AG20443 (cell line): ENCODE measurements around the gene CD2AP.
"Not testable (repeated sequence)": the region's sequence is repeated elsewhere in the genome, so short reads cannot be mapped to it uniquely, and the experiment has no call there.

Source experiments
- DNase-seq: peaks from one replicate; pipeline ENCODE4 v3.0.0; 2012; ENCODE audit warnings: low spot score, mixed read lengths

CD2AP gene

DNA sequence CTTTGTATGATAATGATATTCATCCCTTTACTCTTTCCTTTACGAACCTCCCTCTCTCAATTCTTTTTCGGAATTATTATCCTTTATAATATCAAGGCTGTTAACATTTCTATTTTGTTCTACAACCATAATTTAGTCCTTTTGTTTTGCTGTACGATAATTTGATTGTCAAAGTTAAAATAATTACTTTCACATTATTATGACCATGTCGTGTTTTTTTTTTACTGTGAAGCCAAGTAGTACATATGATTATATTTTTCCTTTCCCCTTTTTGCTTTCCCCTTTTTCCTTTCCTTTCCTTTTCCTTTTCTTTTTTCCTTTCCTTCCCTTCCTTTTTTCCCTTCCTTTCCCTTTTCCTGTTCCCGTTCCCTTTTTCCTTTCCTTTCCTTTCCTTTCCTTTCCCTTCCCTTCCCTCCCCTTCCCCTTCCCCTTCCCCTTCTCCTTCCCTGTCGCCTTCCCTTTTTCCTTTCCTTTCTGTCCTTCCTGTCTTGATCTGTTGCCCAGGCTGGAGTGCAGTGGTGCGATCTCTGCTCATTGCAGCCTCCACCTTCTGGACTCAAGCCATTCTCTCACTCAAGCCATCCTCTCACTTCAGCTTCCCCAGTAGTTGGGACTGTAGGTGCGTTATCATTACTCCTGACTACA is 19.5 kb downstream of the CD2AP start:
- no peak for DNase-seq

DNA sequence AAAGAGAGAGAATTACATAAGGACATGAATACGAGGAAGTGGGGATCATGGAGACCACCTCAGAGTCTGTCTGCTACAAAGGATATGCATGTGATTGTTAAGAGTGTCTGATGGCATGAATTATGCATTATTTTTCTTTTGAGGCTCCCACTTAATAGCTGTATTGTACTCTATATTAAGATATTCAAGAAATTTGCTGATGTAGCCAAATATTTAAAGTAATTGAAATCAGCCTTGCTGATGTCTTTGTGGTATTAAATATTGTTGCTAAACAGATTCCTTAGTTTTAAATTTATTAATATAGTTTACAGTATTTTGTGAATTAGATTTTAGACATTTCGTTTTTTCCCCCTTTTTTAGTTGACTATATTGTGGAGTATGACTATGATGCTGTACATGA is 25.3 kb downstream of the CD2AP start:
- DNase-seq, result no peak

DNA sequence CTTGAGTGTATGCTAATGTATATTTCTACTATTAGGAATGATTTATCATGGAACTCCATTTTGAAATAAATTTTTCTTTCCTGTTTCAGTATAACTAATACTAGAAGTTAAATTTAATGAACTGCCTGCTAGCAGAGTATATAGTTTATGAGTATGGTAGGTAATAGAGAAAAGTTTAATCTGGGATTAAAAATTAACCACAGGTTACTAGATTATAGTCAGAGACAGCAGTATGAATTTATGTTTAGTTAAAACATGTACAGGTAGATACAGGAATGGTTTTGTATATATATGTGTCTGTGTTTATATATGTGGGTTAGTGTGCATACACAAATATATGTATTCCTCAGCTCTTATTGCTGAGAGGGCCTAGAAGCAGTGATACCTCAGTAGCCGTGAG is 32.3 kb downstream of the CD2AP start:
- DNase-seq, result no peak

DNA sequence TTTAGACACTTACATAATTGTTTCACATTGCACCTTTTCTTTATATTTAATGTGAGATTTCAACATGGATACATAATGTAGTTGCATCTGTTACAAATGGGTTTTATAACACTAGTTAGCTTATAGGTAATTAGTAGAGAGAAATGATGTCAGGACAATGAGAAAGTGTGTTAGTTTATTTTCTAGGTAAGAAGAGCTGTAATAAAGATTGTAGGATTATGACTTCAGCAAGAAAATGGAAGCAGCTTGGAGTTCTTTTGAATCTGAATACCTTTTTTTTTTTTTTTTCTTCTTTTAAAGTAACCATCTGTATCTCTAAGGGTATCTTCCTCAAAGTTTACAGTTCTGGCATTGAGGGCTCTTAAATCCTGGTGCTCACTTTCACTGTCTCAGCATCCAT is 35.3 kb downstream of the CD2AP start:
- no peak for DNase-seq

DNA sequence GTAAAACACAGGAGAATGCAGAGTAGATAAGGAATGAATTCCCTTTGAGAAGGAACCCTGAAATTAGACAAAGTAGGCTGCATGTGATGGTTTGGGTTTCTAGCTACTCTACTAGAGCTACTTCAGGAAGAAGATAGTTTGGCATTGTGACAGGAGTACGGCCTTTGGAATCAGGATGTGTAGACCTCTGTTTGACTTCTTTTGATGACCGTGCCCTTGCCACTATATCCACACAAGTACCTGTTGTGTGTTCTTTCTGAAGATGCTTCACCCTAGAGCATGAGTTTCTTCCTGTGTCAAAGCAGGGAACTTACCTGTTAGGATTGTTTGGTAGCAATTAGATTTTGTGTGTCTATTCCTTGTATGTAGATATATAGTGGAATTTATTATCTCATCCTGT is 41.7 kb downstream of the CD2AP start:
- no peak for DNase-seq

DNA sequence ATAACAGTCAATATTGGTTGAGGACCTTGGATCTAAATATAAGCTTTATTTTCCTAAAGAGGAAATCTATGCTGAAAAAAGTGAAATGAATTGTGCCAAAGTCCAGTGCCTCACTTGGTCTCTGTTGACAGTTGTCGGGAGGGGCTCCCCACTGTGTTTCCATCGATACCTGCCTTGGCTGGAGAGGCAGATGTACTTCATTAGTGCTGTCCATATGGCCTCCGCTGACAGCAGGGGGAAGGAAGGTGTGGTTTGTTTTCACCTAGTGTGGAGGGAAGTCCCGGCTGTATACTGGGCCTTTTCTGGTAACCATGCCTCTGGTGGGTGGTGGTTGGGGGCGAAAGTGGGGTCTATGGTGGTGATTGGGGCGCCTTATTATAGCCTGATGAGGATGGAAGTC is 42.7 kb downstream of the CD2AP start:
- DNase-seq, result no peak

DNA sequence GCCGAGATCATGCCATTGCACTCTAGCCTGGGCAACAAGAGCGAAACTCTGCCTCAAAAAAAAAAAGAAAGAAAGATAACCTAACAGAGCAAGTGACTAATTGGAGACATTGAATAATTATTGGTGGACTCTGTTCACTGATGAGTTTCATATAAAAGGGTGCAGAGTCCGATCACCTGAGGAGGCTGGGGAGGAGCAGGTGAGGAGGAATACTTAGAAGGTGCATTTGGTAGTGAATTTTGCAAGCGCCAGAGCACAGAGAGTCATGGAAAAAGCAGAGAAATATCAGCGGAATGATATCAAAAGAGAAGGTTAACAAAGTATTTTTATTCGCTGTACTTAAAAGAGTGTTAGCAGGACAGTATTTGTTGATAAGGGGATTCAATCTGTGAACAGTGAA is 44.4 kb downstream of the CD2AP start:
- no peak for DNase-seq

DNA sequence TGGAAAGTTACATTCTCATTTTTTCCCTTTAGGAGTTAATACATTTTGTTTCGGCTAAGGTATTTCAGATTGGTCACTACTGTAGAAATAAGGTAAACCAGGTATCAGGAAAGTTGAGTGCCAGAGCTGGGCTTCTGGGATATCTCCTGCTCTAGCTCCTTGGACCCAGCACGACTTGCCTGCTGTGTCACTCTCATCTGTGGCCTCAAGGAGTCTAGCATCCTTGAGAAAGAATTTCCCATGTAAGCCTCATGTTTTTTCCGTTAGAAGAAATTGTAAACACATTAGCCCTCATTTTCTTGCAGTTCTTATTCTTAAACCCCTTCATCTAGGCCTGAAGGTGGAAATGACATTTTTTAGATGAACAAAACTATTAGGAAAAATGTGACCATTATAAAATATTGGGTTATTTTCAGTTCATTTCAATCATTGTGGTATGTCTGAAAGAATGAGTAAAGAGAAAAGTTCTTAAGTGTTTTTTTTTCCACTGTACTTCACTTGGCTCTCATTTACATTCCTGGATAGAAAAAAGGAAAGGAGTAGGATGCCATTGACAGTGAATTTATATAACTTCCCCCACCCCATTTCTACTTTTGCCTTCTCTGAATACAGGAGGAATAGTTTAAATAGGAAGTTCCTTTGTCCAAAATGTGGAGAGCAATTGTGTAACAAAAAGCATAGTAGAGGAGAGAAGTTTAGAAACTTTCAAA is 46.7 kb downstream of the CD2AP start:
- peak; percentile 28 for DNase-seq

DNA sequence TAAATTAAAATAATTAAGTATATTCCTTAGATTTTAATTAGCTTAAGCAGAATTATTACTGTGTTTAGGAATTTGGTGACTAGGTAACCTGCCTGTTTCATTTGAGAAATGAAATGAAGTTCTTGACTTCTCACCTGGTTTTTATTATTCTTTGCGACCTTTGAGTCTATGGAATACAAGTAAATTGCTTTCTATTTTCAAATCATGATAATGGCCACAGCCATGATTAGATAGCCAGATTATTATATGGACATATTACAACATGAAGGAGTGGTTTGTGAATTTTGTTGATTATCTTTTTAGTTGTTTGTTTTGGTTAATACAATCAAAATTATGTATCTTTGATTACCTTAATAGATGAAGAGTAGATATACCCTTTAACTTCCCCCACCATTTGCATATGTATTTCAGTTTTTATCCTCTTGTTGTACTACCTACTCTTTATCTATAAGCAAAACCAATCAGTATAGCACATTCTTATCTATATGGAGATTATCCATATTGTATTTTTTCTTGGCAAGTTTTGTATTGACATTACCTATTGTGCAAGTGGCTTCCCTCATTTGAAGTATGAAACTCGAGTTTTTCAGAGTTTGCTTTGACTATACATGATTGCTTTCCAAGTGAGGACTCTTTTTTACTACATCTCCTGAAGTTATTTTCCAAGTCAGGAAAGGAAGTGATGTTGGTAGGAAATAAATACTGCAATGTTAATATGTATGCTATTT is 47.9 kb downstream of the CD2AP start:
- no peak for DNase-seq

DNA sequence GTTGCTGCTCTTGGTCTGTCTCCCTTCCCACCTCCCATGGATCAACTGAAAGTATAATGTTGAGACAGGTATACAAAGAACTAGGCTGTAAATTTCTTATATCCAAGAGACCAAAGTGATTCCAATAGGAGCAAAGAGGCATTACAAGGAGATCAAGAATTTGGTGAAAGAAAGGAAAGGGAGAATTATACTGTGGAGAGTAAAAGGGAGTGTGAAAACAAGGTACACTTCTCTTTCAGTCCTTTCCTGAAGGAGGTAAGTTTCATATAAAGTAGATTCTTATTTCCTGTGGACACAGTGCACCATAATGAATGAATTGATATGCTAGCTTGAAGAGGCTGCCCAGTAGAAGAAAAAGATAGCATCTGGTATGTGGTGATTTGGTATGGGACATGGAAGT is 49.7 kb downstream of the CD2AP start:
- DNase-seq, result no peak

DNA sequence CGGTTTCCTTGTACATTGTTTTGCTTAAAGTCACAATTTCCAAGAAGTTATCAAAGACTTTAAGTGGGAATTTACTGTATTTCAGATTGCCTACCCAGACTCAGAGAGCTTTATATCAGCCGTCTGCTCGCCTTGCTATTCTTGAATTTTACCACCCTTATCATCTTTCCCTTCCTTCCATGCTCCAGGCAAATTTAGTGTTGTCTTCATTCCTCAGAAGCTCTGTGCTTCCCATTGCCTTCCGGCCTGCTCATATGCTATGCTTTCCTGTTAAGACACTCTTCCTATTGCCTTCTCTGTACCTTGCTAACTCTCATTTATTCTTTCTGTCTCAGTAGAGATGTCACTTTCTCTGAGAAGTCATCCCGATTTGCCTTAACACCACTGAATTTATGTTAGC is 52.1 kb downstream of the CD2AP start:
- no peak for DNase-seq

DNA sequence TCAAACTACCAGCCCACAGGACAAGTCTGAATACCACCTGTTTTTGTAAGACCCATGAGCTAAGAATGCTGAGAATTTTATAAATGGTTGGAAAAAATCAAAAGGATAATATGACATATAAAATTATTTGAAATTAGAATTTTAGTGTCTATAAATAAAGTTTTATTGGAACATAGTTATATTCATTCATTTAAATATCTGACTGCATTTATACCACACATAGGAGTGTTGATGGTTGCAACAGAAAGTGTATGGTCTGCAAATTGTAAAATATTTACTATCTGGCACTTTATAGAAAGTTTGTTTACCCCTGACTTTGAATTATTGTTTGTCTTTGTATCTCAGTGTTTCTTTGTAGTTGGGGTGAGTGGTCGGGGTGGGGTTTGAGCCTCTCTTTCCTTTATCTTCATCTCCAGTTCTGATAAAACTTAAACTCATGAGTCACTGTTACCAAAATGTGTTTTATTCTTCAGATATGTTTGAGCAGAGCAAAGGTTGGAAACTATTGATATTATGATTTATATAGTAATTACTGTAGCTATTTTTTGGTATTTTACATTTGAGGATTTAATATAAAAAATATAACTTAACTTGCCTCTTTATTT is 55.5 kb downstream of the CD2AP start:
- no peak for DNase-seq

DNA sequence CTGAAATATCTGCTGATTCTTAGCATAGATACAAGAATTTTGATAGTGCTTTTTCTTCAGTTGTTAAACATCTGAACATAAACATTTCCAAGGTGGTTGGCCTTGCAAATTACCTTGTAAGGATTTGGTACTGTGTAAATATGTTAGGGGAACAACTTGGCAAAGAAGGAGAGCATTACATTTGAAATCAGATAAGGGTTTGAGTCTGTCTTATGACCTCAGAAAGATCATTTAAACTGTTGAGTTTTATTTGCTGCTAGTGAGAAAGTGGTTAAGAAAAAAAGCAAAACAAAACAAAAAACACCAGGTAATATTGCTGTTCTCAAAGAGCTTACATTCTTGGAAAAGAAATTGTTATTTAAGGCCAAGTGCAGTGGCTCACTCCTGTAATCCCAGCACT is 56.5 kb downstream of the CD2AP start:
- DNase-seq, result no peak

DNA sequence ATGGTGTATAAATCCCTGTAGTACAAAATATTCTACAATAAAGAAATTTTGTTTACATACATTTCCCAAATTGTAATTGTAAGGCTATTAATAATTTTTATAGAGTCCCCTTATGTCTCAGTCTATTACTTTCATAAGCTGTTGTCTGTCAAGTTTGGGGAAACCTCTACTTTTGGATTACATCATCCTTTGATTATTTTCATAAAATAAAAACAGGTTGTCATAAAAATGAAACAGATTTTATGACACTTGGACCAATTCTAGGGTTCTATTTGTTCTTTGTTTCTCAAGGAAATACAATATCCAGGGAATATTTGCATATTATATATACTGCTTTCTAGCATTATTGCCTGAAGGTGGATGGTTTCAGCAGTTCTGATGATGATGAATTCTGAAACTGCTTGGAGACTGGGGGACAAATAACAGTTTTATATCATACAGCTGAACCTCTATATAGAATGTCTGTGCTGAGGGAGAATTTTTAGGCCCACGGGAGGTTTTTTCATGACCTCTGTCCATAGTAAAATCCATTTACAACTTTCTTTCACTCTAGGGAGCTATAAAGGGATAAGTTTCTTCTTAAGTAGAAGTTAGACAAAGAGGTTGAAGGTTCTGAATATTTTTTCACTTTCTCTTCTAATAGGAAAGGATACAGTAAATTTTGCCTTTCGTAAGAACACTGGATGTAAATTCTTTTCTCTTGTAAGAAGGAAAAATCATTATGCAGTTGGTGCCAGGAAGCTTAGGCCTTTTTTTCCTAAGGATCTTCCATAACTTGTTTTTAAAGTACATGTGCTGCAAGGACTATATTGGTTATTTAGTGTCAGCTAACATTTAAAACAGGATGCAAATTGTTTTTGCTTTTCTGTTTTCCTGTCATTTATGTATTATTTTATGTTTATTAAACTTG is 58.0 kb downstream of the CD2AP start:
- DNase-seq, result no peak

DNA sequence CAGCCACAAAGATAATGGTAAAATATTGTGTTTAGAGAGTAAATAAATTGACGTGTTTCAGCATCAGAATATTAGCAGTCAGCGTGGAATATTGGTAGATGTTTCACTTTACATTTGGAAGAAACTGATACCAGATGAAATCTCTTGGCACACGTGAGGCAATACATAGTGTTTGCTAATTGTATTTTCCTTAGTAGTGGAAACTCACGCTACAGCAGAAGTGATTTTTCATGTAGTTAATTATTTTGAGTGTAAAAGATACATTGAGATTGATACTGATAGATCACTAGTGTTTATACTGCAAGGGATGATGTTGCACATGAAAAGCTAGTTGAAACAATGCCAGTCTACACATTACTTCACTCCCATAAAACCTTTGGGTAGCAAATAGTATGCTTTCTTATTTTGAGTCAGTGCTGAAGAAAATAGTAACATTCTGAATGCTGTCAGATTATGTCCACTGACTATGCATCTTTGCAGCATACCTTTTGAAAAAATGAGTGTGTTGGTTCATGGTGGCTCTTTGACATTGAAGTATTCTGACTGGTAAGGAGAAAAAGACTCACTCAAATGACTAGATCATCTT is 59.3 kb downstream of the CD2AP start:
- no peak for DNase-seq

DNA sequence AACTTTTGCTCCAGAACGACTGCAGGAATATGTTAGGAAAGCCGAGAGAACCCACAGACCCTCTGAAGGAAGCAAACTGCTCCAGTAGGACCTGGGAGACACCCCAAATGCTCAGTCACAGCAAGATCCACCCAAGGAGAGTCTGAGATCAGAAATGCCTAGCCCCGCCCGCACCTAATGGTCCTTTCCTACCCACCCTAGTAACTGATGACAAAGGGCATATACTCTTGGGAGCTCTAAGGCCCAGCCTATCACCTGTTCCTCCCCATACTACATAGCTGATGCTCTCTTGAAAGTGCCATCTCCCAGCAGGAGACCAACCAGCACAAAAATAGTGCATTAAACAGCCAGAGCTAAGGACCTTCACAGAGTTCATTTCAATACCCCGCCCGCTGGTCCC is 67.6 kb downstream of the CD2AP start:
- no peak for DNase-seq

DNA sequence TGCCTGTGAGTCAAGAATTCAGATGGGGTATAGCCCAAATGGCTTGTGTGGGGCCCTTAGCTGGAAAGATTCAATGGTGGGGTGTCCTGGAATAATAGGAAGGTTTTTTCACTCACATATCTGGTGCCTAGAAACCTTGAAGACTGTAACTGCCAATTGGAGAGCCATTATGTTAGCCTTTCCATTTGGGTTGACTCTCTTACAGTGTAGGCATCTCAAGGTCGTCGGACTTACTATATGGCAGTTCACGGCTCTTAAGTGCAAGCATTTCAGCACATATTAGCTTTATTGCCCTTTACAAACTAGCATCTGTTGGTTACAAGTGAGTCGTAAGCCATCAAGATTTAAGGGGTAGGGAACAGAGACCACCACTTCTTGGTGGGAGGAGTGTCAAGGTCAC is 74.1 kb downstream of the CD2AP start:
- DNase-seq, result no peak

DNA sequence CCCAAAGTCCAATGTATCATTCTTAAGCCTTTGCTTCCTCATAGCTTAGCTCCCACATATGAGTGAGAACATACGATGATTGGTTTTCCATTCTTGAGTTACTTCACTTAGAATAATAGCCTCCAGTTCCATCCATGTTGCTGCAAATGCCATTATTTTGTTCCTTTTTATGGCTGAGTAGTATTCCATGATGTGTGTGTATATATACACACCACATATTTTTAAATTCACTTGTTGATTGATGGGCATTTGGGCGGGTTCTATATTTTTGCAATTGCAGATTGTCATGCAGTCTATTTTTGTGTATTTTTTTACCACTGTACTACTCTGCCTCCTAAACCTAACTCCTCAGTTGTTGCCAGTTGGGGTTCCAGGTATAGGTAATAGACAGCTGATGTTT is 74.7 kb downstream of the CD2AP start:
- DNase-seq, result no peak

DNA sequence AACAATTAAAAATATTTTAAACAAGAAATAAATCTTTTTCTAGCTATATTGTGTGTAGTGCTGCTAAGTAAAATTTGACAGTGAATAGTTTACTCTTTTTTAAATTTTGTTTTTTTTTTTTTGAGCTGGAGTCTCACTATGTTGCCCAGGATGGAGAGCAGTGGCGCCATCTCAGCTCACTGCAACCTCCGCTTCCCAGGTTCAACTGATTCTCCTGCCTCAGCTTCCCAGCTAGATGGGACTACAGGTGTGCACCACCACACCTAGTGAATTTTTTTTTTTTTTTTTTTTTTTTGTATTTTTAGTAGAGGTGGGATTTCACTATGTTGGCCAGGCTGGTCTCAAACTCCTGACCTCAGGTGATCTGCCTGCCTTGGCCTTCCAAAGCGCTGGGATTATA is 75.7 kb downstream of the CD2AP start:
- DNase-seq, result not testable (repeated sequence)

DNA sequence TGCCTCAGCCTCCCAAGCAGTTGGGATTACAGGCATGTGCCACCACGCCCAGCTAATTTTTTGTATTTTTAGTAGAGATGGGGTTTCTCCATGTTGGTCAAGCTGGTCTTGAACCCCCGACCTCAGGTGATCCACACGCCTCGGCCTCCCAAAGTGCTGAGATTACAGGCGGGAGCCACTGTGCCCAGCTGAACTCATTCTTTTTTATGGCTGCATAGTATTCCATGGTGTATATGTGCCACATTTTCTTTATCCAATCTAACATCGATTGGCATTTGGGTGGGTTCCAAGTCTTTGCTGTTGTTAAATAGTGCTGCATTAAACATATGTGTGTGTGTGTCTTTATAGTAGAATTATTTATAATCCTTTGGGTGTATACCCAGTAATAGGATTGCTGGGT is 78.9 kb downstream of the CD2AP start:
- DNase-seq, result not testable (repeated sequence)

DNA sequence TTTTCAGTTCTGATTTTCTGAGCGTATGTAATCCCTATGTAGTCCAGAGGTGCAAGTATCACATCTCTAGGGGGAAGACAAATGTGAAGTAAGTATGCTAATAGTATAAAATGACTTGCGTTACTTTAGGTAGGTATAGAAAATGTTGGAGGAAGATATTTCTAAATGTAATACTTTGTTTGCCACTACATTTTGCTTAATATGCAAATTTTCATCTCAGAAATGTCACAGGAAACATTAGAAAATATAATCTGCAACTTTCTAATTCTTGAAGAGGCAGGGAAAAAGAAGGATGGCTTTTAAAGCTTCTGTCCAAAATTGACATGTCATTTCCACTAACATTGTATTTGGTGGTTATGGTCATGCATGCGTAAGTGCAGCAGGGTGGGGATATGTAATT is 85.6 kb downstream of the CD2AP start:
- DNase-seq, result no peak

DNA sequence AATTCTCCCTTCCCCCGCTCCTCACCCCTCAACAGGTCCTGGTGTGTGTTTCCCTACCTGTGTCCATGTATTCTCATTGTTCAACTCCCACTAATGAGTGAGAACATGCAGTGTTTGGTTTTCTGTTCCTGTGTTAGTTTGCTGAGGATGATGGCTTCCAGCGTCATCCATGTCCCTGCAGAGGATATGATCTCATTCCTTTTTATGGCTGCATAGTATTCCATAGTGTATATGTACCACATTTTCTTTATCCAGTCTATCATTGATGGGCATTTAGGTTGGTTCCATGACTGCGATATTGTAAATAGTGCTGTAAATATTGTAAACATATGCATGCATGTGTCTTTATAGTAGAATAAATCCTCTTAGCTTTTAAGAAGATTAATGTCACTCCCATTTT is 89.0 kb downstream of the CD2AP start:
- not testable (repeated sequence) for DNase-seq
